HG03571 (cell line): Measurements from ENCODE around the gene VAV2.

Experiments
- ATAC-seq: cut with Tn5 transposase; IDR thresholded peaks from one replicate; pipeline ENCODE4 v1.9.1; 2021; ENCODE audit not compliant: unreplicated experiment

The VAV2 gene

GRCh38 chr9:133981589-133981957, 10.6 kb downstream of the VAV2 start:
- no peak for ATAC-seq

GRCh38 chr9:133980864-133981588, 11.1 kb downstream of the VAV2 start:
- ATAC-seq: no peak

- no peak for ATAC-seq
Measured at GRCh38 chr9:133979921-133980863, 11.9 kb downstream of the VAV2 start.

- ATAC-seq: peak; percentile 58
Measured at GRCh38 chr9:133979273-133979920, 12.7 kb downstream of the VAV2 start.

GRCh38 chr9:133978899-133979272, 13.2 kb downstream of the VAV2 start:
- no peak for ATAC-seq

GRCh38 chr9:133978226-133978898, 13.8 kb downstream of the VAV2 start:
- ATAC-seq: no peak

GRCh38 chr9:133977421-133978201, 14.5 kb downstream of the VAV2 start:
- ATAC-seq: no peak

GRCh38 chr9:133976887-133977286, 15.2 kb downstream of the VAV2 start:
- no peak for ATAC-seq

- ATAC-seq: no peak
Measured at GRCh38 chr9:133976191-133976861, 15.8 kb downstream of the VAV2 start.

GRCh38 chr9:133975511-133975910, 16.6 kb downstream of the VAV2 start:
- no peak for ATAC-seq

GRCh38 chr9:133974631-133975341, 17.3 kb downstream of the VAV2 start:
- no peak for ATAC-seq

- no peak for ATAC-seq
Measured at GRCh38 chr9:133973791-133974630, 18.1 kb downstream of the VAV2 start.

GRCh38 chr9:133973111-133973790, 18.9 kb downstream of the VAV2 start:
- no peak for ATAC-seq

GRCh38 chr9:133971981-133972941, 19.9 kb downstream of the VAV2 start:
- ATAC-seq: no peak

- ATAC-seq: no peak
Measured at GRCh38 chr9:133971121-133971951, 20.8 kb downstream of the VAV2 start.

GRCh38 chr9:133970581-133971058, 21.5 kb downstream of the VAV2 start:
- no peak for ATAC-seq
